Measurements from ENCODE around the gene PGC. TPM values are rescaled to one million over a fixed set of nuclear protein-coding genes. Genes with fewer than 3 reads are reported as not detected.

Gene PGC
- total and polyA plus RNA-seq, 8 donors, result 1.0 to 33.6 (median 3.2) TPM

DNA sequence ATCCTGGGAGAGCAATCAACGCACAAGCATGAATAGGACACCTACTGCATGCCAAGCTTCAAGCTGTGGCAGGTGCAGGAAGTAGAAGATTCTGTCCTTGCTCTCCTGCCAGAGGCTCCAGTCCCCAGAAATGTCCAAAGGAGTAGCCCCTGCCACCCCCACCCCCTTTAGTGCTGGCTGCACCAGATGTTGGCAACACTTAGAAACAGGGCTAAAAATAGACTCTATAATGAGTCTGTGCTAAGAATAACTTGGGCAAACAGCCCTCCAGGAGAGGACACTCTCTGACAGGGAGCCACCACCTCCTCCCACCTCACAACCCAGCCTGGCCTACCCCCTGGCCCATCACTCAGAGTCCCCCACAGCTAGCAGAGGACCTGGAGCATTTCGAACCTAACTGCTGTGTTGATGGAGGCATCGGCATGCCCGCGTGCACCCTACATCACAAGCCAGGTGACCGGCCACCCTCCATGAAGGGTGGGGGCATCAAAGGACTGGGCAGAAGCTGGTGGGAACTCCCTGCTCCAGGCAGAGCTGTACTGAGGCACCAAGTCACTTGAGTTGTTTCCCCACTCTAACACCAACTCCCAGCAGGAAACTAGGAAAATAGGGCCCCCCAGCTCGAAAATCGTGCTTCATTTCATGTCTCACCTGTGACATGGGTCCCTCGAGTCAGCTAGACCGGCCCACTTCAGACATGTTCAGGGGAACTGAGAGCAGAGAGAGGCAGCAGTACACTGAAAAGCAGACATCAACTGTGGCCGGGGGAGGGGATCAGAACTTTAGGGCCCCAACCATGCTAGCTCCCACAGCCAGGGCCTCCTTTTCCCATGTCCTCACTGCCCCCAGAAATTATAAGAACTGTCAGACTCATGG lies 30.4 kb downstream of the PGC start:
- FAIRE-seq, result no peak
- Histone ChIP-seq H3K36me3 (no peaks in the 10 kb centered on the region), H3K9me3 (no peaks in the 10 kb centered on the region), H3K27me3 (no peaks in the 10 kb centered on the region), H3K4me1 (peaks cover 14 to 19% (median 15%) of the 10 kb centered on the region in 3 donors), H3K27ac (no peak overlapping the region), H3K4me3 (no peak overlapping the region)
- intact Hi-C loops (cut with DNase I), result no loop called here
- no peak for ATAC-seq
- 79 to 84% methylated on average over 11 of the region's 11 CpGs for WGBS, 2 donors
- peak in 1 of 6 donors; percentile 30 for DNase-seq
- TF ChIP-seq, protein P1, sequence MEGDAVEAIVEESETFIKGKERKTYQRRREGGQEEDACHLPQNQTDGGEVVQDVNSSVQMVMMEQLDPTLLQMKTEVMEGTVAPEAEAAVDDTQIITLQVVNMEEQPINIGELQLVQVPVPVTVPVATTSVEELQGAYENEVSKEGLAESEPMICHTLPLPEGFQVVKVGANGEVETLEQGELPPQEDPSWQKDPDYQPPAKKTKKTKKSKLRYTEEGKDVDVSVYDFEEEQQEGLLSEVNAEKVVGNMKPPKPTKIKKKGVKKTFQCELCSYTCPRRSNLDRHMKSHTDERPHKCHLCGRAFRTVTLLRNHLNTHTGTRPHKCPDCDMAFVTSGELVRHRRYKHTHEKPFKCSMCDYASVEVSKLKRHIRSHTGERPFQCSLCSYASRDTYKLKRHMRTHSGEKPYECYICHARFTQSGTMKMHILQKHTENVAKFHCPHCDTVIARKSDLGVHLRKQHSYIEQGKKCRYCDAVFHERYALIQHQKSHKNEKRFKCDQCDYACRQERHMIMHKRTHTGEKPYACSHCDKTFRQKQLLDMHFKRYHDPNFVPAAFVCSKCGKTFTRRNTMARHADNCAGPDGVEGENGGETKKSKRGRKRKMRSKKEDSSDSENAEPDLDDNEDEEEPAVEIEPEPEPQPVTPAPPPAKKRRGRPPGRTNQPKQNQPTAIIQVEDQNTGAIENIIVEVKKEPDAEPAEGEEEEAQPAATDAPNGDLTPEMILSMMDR (IDR thresholded peaks at IDR 0.05), result no peak

GRCh38 chr6:41715795-41716515 lies 31.2 kb downstream of the PGC start:
- no peak overlapping the region for H3K4me3 ChIP-seq
- H3K9me3 ChIP-seq, result no peaks in the 10 kb centered on the region
- WGBS, 2 donors, result 76 to 81% methylated on average over 5 of the region's 5 CpGs
- no peaks in the 10 kb centered on the region for H3K27me3 ChIP-seq
- ATAC-seq (no peak), FAIRE-seq (no peak), DNase-seq (no peak)
- intact Hi-C loops (cut with DNase I), result no loop called here
- no peaks in the 10 kb centered on the region for H3K36me3 ChIP-seq
- TF ChIP-seq, protein P1 (IDR thresholded peaks at IDR 0.05), result no peak
- H3K4me1 ChIP-seq, result peaks cover 15 to 26% (median 21%) of the 10 kb centered on the region in 3 donors
- no peak overlapping the region for H3K27ac ChIP-seq

DNA sequence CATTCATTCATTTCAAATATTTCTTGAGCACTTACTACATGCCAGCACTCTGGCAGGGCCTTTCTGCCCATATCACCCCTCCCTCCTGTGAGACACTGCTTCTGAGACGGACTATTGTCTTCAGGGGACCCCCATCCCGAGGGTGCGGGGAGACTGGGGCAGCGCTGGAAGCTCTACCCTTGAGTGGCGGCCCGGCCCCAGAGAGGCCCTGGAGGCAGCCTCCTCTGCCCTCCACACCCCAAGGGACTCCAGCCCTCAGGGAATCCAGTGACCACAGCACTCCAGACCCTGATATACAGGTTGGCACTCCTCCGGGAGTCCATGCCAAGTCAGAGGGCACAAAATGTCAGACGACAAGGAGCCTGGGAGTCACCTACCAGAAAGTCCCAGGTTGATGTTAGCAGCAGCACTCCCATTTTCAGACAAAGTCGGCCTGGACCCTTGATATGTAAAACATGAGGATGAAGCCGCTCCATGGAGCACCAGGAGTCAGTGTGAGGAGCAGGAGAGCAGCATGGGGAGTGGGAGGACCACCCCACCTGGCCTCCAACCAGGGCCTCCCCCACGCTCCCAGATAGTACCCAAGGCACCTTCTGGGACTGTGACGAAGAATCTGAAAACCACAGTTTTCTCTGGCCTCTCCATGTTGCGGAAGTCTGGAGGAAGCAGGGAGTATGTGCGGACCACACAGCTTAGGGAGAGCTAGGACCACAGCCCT lies 32.5 kb downstream of the PGC start:
- 88 to 89% methylated on average over 14 of the region's 14 CpGs for WGBS, 2 donors
- Histone ChIP-seq H3K9me3 (no peaks in the 10 kb centered on the region), H3K27me3 (no peaks in the 10 kb centered on the region), H3K4me3 (no peak overlapping the region), H3K4me1 (peaks cover 15 to 26% (median 21%) of the 10 kb centered on the region in 3 donors), H3K36me3 (no peaks in the 10 kb centered on the region), H3K27ac (no peak overlapping the region)
- no peak for ATAC-seq
- intact Hi-C loops (cut with DNase I), result no loop called here
- TF ChIP-seq, protein P1 (IDR thresholded peaks at IDR 0.05), result no peak
- DNase-seq, result peak in 1 of 6 donors; percentile 45
- FAIRE-seq, result no peak

GRCh38 chr6:41713650-41714291 lies 33.4 kb downstream of the PGC start:
- peak in 3 of 4 donors; percentile 11 to 15 (median 14) for ATAC-seq
- Histone ChIP-seq H3K4me3 (no peak overlapping the region), H3K27me3 (no peaks in the 10 kb centered on the region), H3K9me3 (no peaks in the 10 kb centered on the region), H3K36me3 (no peaks in the 10 kb centered on the region), H3K27ac (peak overlapping the region; percentile 70 to 86 (median 80)), H3K4me1 (peaks cover 15 to 26% (median 21%) of the 10 kb centered on the region in 3 donors)
- TF ChIP-seq, protein P1 (IDR thresholded peaks at IDR 0.05), result no peak
- 66 to 80% methylated on average over 14 of the region's 14 CpGs for WGBS, 2 donors
- DNase-seq, result peak in 1 of 6 donors; percentile 53
- no peak for FAIRE-seq
- intact Hi-C loops (cut with DNase I), result no loop called here

All from pancreas (tissue), 10 donors.